MM.1S (cell line): Measurements from ENCODE around the gene PPAT.

Experiments used
- EZH2 ChIP-seq: fragments of 300-600 bp; sonication (generic); optimal IDR thresholded peaks from 2 replicates; pipeline ENCODE3; 2017; ENCODE audit warnings: low read depth, mild to moderate bottlenecking, antibody characterized with exemption, low read length, mixed read lengths
- TF ChIP-seq, protein P1 (sequence below): fragments of 300-600 bp; sonication (generic); IDR thresholded peaks from 2 replicates; pipeline ENCODE4 v1.5.1; 2016; ENCODE audit warnings: antibody characterized with exemption, low read length, mixed read lengths

- TF ChIP-seq, protein P1, sequence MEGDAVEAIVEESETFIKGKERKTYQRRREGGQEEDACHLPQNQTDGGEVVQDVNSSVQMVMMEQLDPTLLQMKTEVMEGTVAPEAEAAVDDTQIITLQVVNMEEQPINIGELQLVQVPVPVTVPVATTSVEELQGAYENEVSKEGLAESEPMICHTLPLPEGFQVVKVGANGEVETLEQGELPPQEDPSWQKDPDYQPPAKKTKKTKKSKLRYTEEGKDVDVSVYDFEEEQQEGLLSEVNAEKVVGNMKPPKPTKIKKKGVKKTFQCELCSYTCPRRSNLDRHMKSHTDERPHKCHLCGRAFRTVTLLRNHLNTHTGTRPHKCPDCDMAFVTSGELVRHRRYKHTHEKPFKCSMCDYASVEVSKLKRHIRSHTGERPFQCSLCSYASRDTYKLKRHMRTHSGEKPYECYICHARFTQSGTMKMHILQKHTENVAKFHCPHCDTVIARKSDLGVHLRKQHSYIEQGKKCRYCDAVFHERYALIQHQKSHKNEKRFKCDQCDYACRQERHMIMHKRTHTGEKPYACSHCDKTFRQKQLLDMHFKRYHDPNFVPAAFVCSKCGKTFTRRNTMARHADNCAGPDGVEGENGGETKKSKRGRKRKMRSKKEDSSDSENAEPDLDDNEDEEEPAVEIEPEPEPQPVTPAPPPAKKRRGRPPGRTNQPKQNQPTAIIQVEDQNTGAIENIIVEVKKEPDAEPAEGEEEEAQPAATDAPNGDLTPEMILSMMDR, result no peak
- no peak for TF ChIP-seq EZH2
Measured at GRCh38 chr4:56424176-56424575, 11.2 kb downstream of the PPAT start.
